BLaER1 (cell line): ENCODE data around the gene DGUOK.

Experiments used
- H3K27ac ChIP-seq: shearing (Covaris generic); formaldehyde crosslinking; 2 replicates; pipeline ENCODE4 v1.8.1; 2022
- H3K27me3 ChIP-seq: shearing (Covaris generic); formaldehyde crosslinking; 2 replicates; pipeline ENCODE4 v1.8.1; 2022
- H3K36me3 ChIP-seq: shearing (Covaris generic); formaldehyde crosslinking; 2 replicates; pipeline ENCODE4 v1.8.1; 2022
- H3K4me1 ChIP-seq: shearing (Covaris generic); formaldehyde crosslinking; 2 replicates; pipeline ENCODE4 v1.8.1; 2022
- H3K4me2 ChIP-seq: shearing (Covaris generic); formaldehyde crosslinking; 2 replicates; pipeline ENCODE4 v1.8.1; 2022
- H3K4me3 ChIP-seq: shearing (Covaris generic); formaldehyde crosslinking; 2 replicates; pipeline ENCODE4 v1.8.1; 2022
- H3K9ac ChIP-seq: shearing (Covaris generic); formaldehyde crosslinking; 2 replicates; pipeline ENCODE4 v1.8.1; 2022
- H3K9me3 ChIP-seq: shearing (Covaris generic); formaldehyde crosslinking; 2 replicates; pipeline ENCODE4 v1.8.1; 2022
- H4K20me1 ChIP-seq: shearing (Covaris generic); formaldehyde crosslinking; 2 replicates; pipeline ENCODE4 v1.8.1; 2022
- Cebpa-rat ChIP-seq: shearing (Covaris generic); IDR thresholded peaks from 2 replicates; pipeline ENCODE4 v1.8.1; 2022

The DGUOK gene

DNA sequence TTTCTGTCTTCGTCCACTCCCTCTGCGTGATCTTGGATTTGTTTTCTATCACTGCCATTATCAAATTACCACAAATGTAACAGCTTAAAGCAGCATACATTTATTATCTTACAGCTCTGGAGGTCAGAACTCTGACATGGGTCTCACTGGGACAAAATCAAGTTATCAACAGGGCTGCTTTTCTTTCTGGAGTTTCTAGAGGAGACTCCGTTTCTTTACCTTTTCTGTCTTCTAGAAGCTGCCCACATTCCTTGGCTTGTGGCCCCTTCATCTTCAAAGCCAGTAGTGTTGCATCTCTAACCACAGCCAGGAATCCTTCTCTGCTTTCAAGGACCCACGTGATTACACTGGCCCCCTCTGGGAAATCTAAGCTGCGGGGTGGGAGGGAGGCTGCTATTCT is 36.1 kb downstream of the DGUOK start:
- peaks cover 27% of the 10 kb centered on the region for H3K9me3 ChIP-seq
- no peak overlapping the region for H3K4me3 ChIP-seq
- H3K4me1 ChIP-seq: peaks cover 14% of the 10 kb centered on the region
- no peak for TF ChIP-seq Cebpa-rat
- H3K4me2 ChIP-seq: no peak overlapping the region
- H3K9ac ChIP-seq: no peak overlapping the region
- H3K27ac ChIP-seq: no peak overlapping the region
- H3K27me3 ChIP-seq: no peaks in the 10 kb centered on the region
- H3K36me3 ChIP-seq: peaks cover 51% of the 10 kb centered on the region
- 0 out of 2 replicates have a peak, but pooled peaks cover 2% of the 10 kb centered on the region for H4K20me1 ChIP-seq

DNA sequence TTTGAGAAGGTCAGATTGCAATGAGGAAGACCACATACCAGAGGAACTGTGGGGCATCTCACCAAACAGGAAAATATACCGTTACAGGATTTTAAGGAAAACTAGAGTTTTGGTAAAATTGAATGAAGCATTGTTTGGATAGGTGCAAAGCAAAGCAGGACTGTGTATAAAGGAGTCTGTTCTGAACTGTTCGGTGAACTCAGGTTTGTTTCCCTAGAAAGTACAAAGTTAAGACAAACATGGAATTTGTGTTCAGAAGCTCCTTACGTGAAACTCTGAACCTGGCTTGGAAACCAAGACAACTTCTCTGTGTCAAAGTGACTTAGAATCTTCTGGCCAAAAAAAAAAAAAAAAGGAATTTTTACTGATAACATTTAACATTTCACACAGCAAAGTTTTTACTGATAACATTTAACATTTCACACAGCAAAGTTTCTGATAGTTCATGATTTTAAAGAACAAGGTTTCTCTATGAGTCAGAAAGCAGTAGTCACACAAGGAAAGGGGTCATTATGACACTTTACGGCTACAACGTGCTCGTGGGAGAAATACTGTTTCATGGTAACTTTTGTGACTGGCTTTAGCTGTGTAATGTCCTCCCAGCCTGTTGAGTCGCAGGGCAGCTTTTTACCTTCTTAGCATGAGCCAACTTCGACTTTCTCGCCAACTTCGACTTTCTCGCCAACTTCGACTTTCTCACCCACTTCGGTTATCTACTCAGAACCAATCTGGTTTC is 36.9 kb downstream of the DGUOK start:
- no peak overlapping the region for H3K9ac ChIP-seq
- H3K27ac ChIP-seq: no peak overlapping the region
- no peak overlapping the region for H3K4me2 ChIP-seq
- TF ChIP-seq Cebpa-rat: no peak
- H3K9me3 ChIP-seq: peaks cover 27% of the 10 kb centered on the region
- H3K4me1 ChIP-seq: peaks cover 21% of the 10 kb centered on the region
- no peaks in the 10 kb centered on the region for H3K27me3 ChIP-seq
- no peaks in the 10 kb centered on the region for H4K20me1 ChIP-seq
- H3K4me3 ChIP-seq: no peak overlapping the region
- peaks cover 44% of the 10 kb centered on the region for H3K36me3 ChIP-seq

- Histone ChIP-seq H4K20me1 (no peaks in the 10 kb centered on the region), H3K9ac (no peak overlapping the region), H3K4me2 (no peak overlapping the region), H3K9me3 (peaks cover 27% of the 10 kb centered on the region), H3K27me3 (no peaks in the 10 kb centered on the region), H3K27ac (no peak overlapping the region), H3K4me1 (peaks cover 28% of the 10 kb centered on the region), H3K4me3 (no peak overlapping the region), H3K36me3 (peaks cover 37% of the 10 kb centered on the region)
- no peak for TF ChIP-seq Cebpa-rat
Observed at GRCh38 chr2:73964223-73964622, 37.5 kb downstream of the DGUOK start.

DNA sequence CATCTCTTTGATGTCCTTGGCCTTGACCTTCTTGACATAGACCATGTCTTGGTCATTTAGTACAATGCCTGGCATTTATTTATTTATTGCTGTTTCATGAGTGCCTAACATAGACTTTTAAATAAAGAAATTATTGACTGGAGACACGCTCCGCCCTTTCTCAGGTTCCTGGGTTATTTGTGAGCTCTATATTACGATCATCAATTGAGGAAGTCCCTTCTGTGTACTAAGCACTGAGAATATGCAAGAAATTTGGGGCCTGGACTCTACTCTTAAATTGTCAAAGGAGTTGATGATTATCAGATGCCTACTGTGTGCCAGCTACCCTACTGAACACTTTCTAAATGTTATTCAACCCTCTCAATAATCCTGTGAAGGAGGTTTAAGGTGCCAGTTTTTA is 38.4 kb downstream of the DGUOK start:
- H3K27me3 ChIP-seq: no peaks in the 10 kb centered on the region

GRCh38 chr2:73968357-73968937 is 41.8 kb downstream of the DGUOK start:
- Histone ChIP-seq H3K27me3 (no peaks in the 10 kb centered on the region), H3K36me3 (no peaks in the 10 kb centered on the region), H3K27ac (peak overlapping the region; percentile 98), H4K20me1 (no peaks in the 10 kb centered on the region), H3K4me1 (peaks cover 70% of the 10 kb centered on the region), H3K4me2 (peak overlapping the region; percentile 96), H3K9me3 (no peaks in the 10 kb centered on the region), H3K4me3 (no peak overlapping the region), H3K9ac (no peak overlapping the region)
- TF ChIP-seq Cebpa-rat: no peak

More for the DNA sequence above, 38.4 kb downstream of the DGUOK start:
- Histone ChIP-seq H3K9me3 (peaks cover 27% of the 10 kb centered on the region), H3K36me3 (peaks cover 29% of the 10 kb centered on the region), H4K20me1 (no peaks in the 10 kb centered on the region), H3K4me3 (no peak overlapping the region), H3K4me2 (no peak overlapping the region), H3K9ac (no peak overlapping the region), H3K4me1 (peaks cover 36% of the 10 kb centered on the region), H3K27ac (no peak overlapping the region)
- no peak for TF ChIP-seq Cebpa-rat

DNA sequence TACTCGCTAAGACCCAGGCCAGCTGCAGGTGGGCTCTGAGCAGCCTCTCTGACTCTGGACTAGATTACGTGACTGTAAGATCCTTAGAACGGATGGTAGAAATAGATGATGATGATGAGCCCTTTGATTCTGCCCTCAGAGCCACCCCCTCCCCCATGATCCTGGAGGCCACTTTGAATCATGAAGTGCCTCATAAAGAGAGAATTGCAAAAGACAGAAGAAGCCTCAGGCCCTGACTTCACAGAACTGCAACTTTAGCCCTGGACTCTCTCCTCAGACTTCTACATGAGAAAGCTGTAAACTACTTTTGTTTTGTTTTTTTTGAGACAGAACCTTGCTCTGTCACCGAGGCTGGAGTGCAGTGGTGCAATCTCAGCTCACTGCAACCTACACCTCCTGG is 42.7 kb downstream of the DGUOK start:
- Histone ChIP-seq H3K36me3 (no peaks in the 10 kb centered on the region), H3K4me1 (peaks cover 75% of the 10 kb centered on the region), H3K4me2 (peak overlapping the region; percentile 96), H3K27ac (peak overlapping the region; percentile 98), H4K20me1 (no peaks in the 10 kb centered on the region), H3K27me3 (no peaks in the 10 kb centered on the region), H3K4me3 (no peak overlapping the region), H3K9me3 (no peaks in the 10 kb centered on the region), H3K9ac (peak overlapping the region; percentile 82; the same call in 1 of the 2 replicates)
- no peak for TF ChIP-seq Cebpa-rat

DNA sequence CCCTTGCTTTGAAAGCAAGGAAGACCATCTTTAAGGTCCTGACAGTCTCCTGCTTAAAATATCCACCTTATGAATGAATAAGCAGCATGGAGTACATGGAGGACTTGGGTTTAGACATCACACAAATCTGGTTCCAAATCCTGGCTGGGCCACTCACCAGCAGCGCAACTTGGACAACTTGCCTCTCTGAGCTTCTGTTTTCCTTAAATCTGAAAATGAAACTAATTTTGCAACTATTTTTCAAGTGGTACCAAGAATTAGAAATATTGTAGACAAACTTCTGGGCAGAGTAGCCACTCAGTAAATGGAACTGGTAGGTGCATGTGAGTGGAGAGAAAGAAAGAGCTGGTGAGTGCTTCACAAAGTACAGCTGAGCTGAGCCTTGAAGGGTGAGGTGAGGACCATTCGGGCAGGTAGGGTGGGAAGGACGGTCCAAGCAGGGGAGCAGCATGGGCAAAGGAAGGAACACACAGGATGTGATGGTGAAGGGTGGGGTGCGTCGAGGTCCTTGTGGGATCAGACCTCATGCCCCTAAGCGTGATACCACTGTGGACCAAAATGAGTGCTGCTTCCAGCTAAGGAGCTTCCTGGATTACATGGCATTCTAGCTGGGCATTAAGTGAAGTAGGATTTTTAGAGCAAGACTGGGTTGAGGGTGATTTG is 43.6 kb downstream of the DGUOK start:
- Histone ChIP-seq H4K20me1 (no peaks in the 10 kb centered on the region), H3K27me3 (no peaks in the 10 kb centered on the region), H3K4me2 (peak overlapping the region; percentile 96), H3K27ac (peak overlapping the region; percentile 98), H3K4me3 (peak overlapping the region; percentile 48), H3K4me1 (peaks cover 82% of the 10 kb centered on the region), H3K36me3 (no peaks in the 10 kb centered on the region), H3K9me3 (no peaks in the 10 kb centered on the region), H3K9ac (peak overlapping the region; percentile 82)
- no peak for TF ChIP-seq Cebpa-rat

- H3K4me2 ChIP-seq: peak overlapping the region; percentile 96
Observed at GRCh38 chr2:73970850-73971471, 44.3 kb downstream of the DGUOK start.

DNA sequence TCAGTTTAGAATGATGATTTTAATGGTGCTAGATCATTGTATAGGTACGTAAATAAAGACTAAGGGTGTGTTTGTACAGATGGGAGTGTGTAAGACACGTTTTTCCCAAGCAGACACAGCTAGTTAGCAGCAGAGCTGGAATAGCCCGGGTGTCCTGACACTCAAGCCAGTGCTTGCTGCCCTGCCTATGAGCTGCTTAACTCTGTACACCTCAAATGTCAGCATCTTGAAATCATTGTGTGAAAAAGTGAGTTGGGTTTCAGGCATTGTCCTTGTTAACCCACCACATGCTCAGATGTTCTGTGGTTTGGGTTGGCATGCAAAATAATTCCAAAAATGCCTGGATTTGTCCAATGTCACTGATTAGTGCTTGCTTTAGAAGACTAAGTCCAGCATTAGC is 45.0 kb downstream of the DGUOK start:
- TF ChIP-seq Cebpa-rat: no peak
- H3K9ac ChIP-seq: peak overlapping the region; percentile 82
- H3K4me2 ChIP-seq: peak overlapping the region; percentile 96
- H3K9me3 ChIP-seq: no peaks in the 10 kb centered on the region
- H3K27me3 ChIP-seq: no peaks in the 10 kb centered on the region
- no peaks in the 10 kb centered on the region for H4K20me1 ChIP-seq
- peak overlapping the region; percentile 98 for H3K27ac ChIP-seq
- no peaks in the 10 kb centered on the region for H3K36me3 ChIP-seq
- H3K4me1 ChIP-seq: peaks cover 91% of the 10 kb centered on the region
- H3K4me3 ChIP-seq: peak overlapping the region; percentile 48

More at GRCh38 chr2:73970850-73971471, 44.3 kb downstream of the DGUOK start:
- H3K36me3 ChIP-seq: no peaks in the 10 kb centered on the region
- H3K27me3 ChIP-seq: no peaks in the 10 kb centered on the region
- peak overlapping the region; percentile 82 for H3K9ac ChIP-seq
- TF ChIP-seq Cebpa-rat: no peak
- peaks cover 89% of the 10 kb centered on the region for H3K4me1 ChIP-seq
- peak overlapping the region; percentile 98 for H3K27ac ChIP-seq
- peak overlapping the region; percentile 48 for H3K4me3 ChIP-seq
- H4K20me1 ChIP-seq: no peaks in the 10 kb centered on the region
- no peaks in the 10 kb centered on the region for H3K9me3 ChIP-seq
